CMK (cell line): ENCODE data around the gene CEP57L1.

Source experiments
- DNase-seq: peaks from one replicate; pipeline ENCODE4 v3.0.0-alpha.2; 2010; ENCODE audit warnings: low read depth

The CEP57L1 gene

DNA sequence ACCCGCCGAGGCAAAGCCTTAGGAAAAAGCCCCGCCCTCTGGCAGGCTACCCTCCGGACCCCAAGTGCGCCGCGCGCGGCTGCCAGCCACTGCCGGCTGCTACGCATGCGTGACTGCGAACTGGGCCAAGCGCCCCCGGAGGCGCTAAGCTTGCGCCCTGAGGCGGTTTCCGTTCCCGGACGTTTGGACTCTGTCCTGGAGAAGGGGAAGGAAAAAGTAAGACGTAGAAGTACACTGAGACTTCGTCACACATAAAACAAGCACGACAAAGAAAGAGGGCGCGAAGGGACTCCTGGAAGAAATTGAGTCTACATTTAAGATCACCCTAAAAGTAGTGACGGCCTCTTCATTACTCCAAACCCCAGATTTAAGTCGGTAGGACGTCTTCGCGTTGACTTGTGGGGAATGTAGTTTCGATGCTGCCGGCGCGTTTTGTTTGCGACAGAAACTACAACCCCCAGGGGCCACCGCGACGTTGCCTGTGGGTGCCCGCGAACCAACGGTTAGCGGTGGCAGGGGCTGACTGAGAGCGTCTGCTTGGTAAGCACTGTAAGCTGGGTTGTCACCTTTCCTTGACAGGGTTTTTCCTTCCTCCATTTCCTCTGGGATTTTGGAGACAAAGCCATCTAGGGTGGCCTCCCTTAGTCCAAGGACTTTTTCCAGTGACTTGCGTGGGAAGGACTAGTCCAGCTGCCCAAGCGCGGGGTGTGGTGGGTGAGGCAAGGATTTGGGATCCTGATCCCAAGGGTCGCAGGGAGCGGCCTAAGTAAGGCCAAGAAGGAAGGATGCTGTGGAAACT is at the start of gene CEP57L1:
Gene CEP57L1 (plus strand): TSS at position 472 of the 799 bp plus-strand sequence. CDS start 49,715 bp downstream, outside the sequence.
- peak; percentile 92 for DNase-seq

DNA sequence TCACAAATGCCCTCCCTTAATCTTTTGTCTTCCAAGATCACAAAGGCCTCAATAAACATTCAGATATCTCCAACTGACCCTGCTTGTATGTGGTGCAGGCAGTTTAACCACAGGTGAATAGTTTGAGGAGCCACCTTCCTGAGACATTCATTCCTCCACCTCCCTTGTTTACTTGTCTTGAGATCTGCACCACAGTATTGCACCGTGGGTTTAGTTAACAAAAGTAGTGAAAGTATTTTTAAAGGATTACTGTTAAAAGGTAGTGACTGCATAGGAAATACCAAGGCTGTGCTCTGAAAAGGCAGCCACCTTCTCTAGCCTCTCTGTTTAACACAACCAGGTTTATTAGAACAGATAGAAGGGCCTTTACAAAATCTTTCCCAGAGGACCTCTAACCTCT is 47.1 kb upstream of the CEP57L1 start:
- no peak for DNase-seq

DNA sequence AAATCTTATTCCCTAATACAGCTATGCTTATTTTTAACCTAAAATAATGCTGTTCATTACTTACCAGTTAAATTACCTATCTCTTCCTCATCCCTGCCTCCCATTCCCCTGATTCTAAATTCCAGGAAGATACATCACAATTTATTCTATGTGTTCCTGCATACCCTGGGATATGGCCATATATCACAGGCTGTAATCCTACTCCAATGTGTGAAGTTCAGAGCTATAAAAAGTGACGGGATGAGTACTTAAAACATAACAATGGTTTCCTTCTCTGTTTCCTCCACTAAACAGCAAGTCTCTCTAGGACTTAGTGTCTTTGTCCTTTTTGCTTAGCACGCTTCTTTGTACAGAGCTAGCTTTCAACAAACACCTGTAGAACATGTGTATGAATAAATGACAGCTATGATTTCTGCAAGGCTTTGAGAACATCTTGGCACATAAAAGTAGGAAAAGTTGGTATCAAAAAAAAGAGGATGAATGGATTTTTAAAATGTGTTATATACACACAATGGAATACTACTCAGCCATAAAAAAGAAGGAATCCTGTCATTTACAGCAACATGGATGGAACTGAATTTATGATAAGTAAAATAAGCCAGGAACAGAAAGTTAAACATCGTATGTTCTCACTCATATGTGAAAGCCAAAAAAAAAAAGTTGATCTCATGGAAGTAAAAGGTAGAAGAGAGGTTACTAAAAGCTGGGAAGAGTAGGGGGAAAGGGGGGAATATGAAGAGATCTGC is 46.5 kb upstream of the CEP57L1 start:
- DNase-seq, result no peak

DNA sequence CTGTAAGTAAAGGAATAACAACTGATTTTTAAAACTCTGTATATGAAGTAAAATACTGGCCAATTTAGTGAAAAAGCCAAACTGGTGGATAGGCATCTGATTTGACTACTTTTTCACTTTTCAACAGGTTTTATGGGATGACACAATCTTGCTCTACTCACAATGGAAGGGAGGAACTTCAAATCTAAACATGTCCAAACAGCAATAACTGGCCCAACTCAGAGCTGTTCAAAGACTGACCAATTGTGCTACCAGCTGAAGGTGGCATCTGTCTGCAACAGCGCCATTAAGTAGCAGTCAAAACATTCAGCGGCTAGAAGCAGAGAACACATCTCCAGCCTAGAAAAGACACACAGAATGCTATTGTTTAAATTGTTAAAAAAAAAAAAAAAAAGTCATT is 45.3 kb upstream of the CEP57L1 start:
- no peak for DNase-seq

DNA sequence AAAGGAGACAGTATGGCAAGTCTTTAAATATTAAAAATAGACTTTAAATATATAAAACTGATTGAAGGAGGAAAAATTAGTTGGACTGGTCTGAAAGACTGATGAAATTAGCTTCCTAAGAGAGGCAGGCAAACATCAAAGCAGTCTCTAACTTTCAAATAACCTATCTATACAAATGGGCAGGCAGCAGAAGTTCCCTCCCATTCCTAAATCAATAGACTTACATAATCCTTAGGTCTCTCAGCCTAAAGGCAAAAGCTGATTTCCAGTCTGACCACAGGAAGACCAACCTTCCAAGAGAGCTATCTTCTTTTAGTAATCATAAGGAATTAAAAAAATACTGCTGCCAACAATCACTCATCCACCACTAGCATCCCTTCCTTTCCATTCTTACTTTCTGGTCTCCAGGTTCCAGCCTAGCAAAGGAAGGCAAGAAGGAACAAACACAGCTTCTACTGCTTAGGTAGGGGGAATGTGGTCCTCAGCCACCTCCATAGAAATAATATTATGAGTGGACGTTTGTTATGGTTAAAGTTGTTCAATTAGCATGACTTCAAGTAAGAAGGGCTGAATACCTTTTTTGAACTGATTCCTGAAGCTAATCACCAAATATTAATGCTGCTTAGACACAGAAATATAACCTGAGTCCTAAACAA is 44.7 kb upstream of the CEP57L1 start:
- no peak for DNase-seq

DNA sequence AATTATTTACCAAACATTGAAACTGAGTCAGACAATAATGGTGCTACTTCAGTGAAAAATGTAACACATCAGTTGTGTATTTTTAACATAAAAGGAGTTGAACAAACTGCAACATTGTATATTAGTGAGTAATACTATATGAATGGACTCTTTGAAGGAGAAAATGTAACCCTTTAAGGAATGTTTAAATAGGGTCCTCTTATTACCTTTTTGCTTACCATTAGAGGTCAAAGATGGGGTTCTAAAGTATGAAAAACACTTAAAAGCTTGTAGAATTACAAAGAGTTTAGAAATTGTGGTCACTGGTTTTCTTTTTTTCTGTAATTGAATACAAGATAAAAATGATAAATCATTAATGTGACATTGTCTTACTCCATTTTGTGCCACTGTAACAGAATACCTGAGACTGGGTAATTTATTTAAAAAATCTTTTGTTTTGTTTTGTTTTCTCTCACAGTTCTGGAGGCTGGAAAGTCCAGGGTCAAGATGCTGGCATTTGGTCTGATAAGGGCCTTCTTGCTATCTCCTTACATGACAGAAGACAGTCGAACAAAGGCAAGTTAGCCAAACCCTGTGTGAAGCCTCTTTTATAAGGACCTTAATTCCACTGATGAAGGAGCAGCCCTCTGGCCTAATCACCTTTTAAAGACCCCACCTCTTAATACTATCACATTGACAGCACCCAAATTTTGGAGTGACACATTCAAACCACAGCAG is 43.8 kb upstream of the CEP57L1 start:
- no peak for DNase-seq

DNA sequence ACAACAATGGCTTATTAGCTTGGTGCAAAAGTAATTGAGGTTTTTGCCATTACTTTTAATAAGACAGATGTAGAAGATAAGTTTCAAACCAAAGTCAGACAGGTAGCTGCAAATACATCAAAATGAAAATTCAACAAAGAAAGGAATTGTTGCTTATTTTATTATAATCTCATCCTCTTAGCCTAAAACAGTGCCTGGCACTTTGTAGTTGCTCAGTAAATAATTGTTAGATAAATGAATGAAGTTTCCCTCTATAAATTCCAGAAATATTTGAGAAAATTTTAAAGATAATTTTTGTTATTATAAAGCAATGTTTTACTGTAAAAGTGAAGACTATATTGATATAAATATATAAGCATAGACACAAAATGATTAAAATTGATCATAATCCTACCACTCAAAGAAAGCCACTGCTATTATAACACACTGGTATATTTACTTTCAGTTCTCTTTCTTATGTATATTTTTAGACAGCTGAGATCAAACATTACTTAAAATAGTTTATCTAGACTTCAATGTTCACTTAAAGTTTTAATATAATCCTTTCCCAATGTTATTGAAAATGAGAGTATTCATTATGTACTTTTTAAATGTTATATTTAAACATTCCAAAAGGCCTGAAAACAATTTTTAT is 43.2 kb upstream of the CEP57L1 start:
- no peak for DNase-seq

DNA sequence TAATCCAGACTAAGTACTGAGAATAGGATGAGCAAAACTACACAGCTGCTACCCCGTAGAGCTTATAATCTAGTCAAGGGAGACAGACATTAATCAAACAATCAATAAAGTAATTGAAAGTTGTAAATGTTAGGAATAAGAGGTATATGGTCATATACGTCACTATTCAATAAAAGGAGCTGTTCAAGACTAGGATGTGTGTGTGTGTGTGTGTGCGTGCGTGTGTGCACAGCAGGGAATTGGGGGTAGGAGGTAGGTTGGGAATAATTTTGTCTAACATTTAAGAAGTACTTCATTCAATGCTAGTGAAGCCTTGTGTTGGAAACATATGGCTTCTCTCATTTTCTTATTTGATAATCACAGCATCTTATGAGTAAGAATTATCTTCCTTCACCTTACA is 42.5 kb upstream of the CEP57L1 start:
- DNase-seq, result no peak

DNA sequence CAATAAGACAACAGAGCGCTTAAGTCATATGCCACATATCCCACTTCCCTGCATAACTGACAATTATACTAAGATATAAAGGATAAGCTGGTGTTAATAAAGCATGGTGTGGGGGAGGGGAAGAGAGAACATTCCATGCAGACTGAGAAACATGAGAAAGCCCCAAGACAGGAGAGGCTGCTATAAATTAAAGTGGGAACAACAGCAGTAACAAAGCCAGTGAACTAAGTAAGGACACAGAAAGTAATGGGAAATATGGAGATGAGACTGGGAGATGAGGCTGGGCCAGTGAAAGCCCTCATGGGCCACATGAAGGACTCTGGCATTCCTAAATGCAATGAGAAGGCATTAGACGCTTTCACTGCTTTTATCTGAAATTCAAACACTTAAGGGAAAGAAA is 42.0 kb upstream of the CEP57L1 start:
- DNase-seq, result no peak

DNA sequence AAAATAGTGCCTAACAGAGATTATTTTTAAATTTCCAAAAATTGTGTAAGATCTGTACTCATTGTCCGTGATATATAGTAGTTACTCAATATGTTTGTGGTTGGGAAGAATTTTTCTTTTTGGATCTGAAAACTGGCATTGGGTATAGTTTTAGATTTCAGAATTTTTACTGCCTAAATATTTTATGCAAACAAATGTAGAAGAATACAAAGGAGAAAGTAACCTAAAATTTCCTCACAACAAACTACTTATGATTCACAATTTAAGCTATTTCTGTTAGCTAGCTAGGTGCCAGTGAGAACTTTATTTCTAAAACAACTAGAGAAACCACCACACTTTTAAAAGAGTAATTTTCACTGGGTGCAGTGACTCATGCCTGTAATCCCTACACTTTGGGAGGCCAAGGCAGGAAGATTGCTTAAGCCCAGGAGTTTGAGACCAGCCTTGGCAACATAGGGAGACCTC is 39.5 kb upstream of the CEP57L1 start:
- DNase-seq, result no peak

DNA sequence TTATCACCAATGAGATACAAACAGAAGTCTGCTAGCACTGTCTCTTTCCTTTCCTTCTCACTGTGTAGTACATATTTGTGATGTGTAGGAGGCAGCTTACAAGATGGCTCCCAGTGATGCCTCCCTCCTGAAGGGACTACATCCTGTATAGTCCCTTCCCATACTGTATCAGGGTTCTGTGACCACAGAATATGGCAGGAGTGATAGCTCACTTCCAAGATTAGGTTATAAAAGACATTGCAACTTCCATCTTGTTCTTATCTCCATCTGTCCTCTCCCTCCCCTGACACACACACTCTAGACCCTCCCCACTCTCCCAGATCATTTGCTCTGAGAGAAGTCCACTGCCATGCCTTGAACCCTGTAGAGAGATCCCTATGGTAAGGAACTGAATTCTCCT is 38.6 kb upstream of the CEP57L1 start:
- DNase-seq, result peak; percentile 70

DNA sequence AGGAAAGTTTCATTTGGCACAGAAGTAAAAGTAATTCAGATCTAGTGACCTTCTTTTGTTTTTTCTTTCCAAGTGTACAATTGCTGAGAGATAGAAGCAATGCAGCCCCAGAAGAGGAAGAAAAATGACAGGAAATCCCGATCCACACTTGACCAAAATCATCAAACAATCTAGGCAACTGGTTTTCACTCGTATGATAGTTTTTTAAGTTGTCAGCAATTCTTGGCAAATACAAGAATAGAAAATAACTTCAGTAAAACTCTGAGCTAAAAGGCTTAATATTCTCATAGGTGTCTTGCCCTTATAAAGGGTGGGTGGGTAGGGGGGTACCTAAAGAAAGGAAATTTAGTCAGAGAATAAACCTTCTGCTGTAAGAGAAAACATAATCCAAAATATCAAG is 36.7 kb upstream of the CEP57L1 start:
- DNase-seq, result no peak

DNA sequence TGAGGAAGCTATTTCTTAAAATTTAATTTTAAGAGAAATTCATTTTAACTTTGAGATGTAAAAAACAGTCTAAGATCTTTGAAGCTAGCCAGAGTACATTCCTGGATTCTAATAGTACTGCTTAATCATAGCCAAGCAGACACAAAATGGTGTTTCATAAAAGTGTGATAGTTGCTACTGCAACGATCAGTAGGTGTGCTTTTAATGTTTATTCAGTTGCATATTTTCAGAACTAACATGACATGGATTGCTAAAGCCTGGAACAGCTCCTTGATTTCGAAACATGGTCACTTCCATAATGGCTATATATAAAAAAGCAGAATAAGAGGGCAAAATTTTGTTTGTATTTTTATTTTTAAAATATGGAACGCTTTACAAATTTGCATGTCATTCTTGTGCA is 36.2 kb upstream of the CEP57L1 start:
- DNase-seq, result no peak

DNA sequence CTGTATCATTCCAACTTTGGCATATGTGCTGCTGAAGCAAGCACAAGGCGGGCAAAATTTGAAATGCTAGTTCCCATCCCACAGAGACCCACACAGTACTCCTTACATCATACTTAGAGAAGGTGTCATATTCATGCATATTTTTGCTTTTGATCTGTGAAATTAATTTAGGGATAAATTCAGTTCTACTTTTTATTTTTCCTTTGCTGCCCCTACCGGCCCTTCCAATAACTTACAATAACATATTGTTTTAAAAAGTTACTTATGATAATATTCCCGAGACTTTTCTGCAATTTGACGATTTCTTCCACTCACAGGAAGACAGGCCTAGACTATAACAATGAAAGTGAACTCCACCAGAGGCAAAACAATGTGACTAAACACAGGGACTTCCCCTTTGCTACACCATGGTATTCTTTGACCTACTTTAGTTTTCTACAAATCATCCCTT is 35.7 kb upstream of the CEP57L1 start:
- DNase-seq, result no peak

DNA sequence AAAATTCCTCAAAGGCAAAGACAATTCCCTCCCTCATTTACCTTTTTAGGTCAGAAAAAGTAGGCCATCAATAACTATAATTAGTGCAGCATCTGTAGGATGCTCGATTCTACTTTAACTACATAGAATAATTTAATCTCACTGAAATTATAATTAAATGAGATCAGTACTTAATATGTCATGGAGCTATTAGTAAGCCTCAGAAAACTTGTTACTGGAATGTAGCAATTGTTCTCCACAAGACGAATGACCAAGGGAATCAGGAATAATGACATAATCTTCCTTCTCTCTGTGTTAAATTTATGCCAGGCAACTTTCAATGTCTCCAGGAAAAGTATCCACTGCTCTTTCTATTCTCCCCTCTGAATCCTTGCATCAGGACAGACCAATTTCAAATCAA is 34.7 kb upstream of the CEP57L1 start:
- DNase-seq, result no peak

DNA sequence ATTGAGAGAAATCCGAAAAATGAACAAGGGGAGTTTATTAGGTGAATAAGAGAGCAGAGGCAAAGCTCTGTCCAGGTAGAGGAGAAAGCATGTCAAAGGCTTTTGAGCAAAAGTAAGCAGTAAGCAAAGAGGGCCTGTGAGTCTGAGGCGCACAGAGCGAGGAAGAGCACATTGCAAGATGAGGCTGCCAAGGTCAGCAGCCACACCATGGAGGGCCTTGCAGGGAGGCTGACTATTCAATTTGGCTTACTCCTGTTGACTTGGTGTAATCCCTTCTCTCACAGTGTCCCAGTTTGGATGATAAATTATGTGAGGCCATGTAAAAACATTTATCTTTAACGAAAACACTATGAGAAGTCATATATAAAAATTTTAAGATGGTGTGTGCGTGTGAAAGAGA is 33.1 kb upstream of the CEP57L1 start:
- no peak for DNase-seq

DNA sequence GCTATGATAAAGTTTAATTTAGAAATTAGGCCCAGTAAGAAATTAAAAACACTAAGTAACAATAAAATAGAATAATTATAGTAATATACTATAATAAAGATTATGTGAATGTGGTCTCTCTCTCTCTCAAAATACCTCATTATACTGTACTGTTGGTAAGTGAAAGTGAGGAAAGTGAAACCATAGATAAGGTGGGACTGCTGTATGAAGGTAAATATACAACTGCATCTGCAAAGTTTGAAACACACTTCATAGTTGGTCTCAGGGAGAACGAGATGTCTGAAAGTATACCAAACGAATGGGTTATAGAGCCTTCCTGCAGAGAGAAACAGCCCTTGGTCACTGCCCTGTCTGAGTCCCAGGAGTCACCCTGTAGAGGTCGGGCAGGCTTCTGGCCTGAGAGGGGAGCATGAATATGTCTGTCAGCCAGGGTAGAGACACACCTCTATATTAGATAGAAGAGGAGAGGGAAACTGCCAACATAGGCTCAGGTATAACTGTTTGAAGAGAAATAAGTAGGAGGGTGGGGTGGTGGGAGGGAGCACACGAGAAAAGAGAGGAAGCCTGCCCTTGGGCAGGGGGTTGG is 32.4 kb upstream of the CEP57L1 start:
- DNase-seq, result no peak

DNA sequence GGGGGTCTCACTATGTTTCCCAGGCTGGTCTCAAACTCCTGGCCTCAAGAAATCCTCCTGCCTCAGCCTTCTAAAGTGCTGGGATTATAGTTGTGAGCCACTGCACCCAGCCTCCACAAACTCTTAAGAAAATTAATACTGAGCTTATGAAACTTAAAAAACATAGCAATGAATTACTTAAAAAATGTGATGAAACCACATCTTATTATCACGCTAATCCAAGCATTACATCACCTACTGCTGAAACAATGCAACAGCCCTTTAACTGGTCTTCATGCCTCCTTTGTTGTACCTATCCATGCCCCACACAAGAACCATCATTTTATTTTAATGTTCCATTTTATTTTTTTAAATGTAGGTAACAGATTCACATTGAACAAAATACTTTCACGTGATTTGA is 25.6 kb upstream of the CEP57L1 start:
- no peak for DNase-seq

DNA sequence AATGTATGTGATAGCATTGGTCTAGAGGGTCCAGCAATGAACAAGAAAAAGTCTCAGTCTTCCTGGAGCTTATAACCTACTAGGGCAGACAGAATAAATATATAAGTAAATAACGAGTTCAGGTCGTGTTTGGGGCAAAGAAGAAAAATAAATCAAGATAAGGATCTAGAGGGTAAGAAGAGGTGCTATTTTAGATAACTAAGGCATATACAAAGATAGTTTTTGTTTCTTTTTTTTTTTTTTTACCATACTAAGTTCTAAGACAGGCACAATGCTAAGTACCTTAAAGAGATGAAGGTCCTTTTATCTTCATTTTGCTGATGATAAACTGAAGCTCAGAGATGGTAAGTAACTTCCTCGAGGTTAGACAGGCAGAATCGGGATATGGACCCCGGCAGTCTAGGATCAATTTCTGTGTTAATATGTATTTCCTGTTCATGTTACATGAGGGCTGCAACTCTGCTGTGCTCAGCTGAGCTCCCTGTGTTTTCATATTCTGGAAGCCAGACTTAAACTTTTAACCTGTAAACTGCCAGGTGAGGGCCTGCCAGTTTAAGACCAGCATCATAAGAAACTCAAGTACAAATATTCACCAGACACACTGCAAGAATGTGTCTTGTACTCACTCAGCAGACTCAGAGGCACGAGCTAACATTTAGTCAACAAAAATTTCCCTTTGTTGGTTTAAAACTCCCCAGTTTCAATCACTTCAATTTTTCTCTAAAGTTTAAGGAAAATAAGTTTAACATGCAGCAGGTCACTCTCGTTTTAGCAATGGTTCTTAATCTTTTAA is 24.0 kb upstream of the CEP57L1 start:
- DNase-seq, result no peak

DNA sequence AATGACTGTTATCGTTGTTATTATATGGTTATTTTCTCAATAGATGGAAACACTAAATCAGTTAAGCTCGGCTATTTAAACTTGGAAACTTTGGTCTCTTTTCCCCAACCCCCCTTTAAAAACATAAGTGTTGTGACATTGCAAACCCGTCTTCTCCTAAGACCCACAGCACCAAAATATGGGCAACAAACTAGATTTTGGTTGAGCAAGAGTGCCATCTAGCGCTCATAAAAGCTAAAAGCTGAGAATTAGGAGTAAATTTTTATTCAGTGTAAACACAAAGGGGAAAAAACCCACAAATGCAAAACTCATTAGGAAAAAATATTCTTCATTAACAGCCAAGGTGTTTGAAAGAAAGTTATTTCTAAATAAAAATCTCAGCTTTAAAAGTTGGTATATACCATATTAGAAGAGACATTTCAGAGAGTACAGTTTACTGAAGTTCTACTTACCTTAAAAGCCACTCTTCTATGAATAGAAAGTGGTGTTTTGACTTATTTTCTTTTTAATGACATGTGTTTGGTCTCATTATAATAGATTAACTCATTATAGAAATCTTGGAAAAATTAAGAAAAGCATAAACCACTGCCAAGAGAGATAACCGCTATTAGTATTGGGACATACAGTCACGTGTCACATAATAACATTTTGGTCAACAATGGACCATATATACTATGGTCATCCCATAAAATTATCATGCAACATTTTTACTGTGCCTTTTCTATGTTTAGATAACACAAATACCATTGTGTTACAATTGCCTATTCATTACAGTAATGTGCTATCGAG is 21.8 kb upstream of the CEP57L1 start:
- DNase-seq, result peak; percentile 41
